Anterior cingulate cortex (tissue), 58 donors: ENCODE measurements around the gene AOX1.
"Not testable (repeated sequence)": the region's sequence is repeated elsewhere in the genome, so short reads cannot be mapped to it uniquely, and the experiment has no call there.

Experiments
- DNase-seq, 58 donors: peaks; one replicate each; lab custom pipeline; 2025; lab: John Stamatoyannopoulos, UW

The AOX1 gene

DNA sequence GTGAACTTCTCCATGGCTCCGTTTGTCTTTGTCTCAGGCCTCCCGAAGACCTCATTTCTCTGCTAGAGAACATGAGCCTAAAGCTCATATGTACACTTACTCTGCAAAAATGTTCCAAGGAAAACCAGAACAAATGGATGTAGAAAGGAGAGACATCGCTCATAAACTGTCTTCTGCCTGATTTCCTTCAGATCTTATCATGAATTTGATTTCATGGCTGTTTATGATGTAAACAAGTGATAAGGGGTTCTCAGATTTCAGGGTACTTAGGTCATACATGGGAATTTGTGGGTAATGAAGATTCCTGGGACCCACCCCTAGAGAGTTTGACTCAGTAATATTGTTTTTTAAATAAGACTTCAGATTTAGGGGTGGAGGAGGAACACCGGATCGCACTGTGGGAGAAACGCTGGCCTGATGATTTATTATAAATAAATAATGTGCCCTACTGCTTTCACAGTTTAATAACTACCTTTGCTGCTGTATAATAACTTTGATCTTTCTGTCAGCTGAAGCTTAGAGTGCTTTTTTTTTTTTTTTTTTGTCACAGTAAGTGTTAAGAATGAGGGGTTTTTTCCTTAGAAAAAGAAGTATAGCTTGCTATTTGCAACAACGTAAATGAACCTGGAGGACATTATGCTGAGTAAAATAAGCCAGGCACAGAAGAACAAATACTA is 14.9 kb downstream of the AOX1 start:
- DNase-seq = no peak

DNA sequence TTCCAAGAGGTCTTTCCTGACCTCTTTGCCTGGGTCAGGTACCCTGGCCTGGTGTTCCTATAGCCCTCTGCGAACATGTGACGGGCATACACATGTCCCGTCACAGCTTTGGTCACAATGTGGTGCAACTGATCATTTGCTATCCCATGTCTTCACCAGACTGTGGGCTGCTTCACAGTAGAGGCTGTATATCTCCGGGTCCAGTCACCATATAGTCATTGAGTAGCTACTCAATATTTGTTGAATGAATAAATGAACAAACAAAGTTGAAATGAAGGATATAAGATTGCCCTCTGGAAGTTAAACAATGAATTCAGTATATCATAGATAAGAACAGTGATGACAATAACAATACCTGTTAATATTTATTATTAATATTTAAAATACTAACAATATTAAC is 16.8 kb downstream of the AOX1 start:
- DNase-seq = no peak

GRCh38 chr2:200603972-200604371 is 18.2 kb downstream of the AOX1 start:
- no peak for DNase-seq

- DNase-seq = no peak
Measured at GRCh38 chr2:200604571-200605255, 18.9 kb downstream of the AOX1 start.

- DNase-seq = no peak
Measured at GRCh38 chr2:200608341-200609027, 22.7 kb downstream of the AOX1 start.

- no peak for DNase-seq
Measured at GRCh38 chr2:200609028-200609614, 23.3 kb downstream of the AOX1 start.

- DNase-seq = not testable (repeated sequence)
Measured at GRCh38 chr2:200610217-200610616, 24.4 kb downstream of the AOX1 start.

GRCh38 chr2:200613692-200614091 is 27.9 kb downstream of the AOX1 start:
- no peak for DNase-seq

DNA sequence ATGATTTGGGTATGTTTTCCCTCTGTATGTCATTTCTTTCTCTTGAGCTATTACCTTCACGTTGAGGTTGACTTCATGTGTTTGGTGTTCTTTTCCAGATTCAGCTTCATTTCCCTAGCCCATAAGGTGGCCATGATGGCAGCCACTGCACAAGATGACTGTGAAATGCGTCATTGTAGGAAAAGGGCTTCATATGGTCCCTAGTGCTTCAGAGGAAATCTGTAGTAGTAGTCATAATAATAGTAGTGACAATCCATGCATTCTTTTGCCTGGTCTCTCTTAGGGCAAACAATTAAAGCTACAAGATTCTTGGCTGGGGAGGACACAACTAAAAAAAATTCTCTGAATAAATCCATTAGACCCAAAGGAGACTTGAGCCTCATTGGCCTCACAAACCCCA is 28.4 kb downstream of the AOX1 start:
- DNase-seq = no peak

- no peak for DNase-seq
Measured at GRCh38 chr2:200615247-200615646, 29.4 kb downstream of the AOX1 start.

- DNase-seq = peak in 3 of 58 donors; percentile 1 to 4 (median 4)
Measured at GRCh38 chr2:200616193-200616592, 30.4 kb downstream of the AOX1 start.

GRCh38 chr2:200616656-200617055 is 30.8 kb downstream of the AOX1 start:
- DNase-seq = no peak

DNA sequence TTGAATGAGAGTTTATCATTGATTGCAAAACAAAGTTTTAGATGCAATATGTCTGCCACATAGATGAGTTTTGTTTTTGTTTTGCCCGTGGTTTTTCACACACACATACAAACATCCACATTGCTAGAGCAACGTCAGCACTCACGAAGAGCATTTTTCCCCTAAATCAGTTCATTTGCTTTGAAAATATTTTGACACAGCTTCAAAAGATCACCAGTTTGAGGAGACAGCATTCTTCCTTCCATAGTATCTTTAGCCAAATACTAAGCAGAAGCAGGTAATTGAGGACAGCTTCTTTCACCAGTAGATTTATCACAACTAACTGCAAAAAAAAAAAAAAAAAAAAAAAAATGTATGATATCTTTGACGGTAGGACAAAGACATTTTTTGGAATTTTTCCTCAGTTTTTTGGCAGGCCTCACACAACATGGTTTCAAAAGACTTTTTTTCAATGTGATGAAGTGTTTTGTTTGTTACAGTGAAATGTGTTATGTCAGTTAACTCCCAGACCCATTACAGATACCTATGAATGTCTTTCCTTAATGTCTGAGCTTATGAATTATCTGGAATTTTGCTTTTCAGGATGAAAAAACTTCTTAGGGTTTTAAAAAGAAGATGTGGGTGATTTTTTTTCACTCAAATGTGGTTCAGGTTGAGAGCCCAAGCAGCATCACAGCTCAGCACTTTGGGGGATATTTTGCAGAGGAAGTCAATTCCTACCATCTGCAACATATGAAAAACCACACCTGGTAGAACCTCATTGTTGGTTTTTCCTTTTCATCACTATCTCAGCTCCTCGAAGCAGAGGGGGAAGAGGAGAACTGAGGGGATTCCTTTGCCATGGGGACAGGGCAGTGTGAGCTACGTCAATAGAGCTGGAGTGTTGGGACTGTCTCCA is 31.6 kb downstream of the AOX1 start:
- no peak for DNase-seq

DNA sequence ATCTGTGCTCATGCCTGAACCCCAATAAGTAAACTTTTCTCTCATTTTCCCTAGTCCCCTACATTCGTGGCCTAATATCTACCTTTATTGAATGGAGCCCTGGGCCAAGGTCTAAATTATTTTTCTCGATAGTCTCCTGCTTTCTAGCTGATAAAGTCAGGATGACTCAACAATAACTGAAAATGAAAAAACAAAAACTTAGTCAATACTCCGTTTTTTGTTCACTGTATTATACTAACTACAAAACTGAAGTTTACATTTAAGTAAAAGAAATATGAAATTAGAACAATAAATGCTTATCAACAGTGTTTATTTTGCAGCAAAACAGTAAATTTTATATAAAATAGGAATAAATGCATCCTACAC is 32.2 kb downstream of the AOX1 start:
- DNase-seq = no peak

DNA sequence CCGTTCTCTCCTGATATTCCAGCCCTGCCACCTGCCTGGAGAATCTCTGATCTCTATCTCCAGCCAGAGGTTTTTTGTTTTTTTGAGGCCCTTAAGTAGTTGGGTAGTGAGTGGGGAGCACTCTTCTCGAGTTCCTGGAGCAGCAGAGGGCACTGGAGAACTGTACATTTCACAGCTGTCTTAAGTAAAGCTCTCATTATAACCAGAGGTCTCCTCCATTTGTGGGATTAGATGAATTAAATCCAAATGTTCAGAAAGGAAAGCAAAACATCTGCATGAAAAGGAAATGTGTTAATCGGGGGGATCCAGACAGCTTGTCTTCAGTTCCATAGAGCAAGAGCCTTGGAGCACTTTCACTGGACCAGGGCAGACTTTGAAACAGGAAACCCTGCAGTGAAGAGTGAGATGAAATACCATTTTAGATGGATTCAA is 32.8 kb downstream of the AOX1 start:
- DNase-seq = peak in 14 of 58 donors; percentile 0 to 20 (median 4)

DNA sequence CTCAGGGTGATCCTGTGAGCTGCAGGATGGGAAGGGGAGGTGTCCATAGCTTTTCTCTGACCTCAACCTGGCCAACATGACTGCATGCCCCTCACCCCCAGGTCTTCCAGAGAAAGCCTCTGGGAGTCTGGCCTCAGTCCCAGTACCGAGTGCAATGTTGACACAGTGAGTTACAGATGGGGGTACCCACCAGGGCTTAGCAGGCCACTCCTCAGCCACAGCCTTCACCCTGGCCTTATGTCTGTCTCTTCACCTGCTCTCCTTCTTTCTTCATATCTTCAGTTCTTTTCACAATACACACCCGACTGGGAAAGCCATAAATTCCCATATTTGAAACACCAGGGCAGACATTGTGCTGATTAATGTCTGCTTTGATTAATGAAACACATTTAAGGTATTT is 33.5 kb downstream of the AOX1 start:
- DNase-seq = no peak

- DNase-seq = no peak
Measured at GRCh38 chr2:200620606-200621390, 35.0 kb downstream of the AOX1 start.

GRCh38 chr2:200622106-200622505 is 36.3 kb downstream of the AOX1 start:
- no peak for DNase-seq

DNA sequence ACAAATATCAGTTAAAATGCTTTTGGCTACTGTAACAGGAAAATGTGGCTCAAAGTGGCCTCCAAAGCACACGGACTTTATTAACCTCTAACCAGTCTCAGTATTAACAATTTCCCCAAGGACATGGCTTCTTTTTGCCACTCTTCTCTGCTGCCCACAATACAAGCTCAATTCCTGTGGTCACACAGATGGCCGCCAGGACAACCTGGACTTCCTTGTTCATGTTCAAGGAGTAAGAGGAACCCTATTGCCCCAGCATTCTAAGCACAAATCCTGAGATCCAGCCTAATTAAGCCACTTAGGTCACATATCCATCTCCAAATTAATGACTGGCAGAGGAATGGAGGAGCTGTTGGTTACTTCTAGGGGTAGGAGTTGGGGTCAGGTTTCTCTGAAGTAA is 38.2 kb downstream of the AOX1 start:
- no peak for DNase-seq

- no peak for DNase-seq
Measured at GRCh38 chr2:200624658-200625057, 38.8 kb downstream of the AOX1 start.
